ENCODE data around the gene ZNF337.
A peak's percentile ranks its signal among the peaks of the same experiment; 100 is the strongest.
"Not testable (repeated sequence)": the region's sequence is repeated elsewhere in the genome, so short reads cannot be mapped to it uniquely, and the experiment has no call there.

Gene ZNF337

GRCh38 chr20:25696371-25697131 lies at the start of gene ZNF337:
ZNF337 (minus strand) TSS chr20:25696853; CDS start chr20:25686417, 10,436 bp downstream.
- Histone ChIP-seq H3K36me3 (ENCODE audit: insufficient read depth, low read length) (no peaks in the 10 kb centered on the region), H3K9me3 (ENCODE audit: control insufficient read depth, insufficient read depth, low read length) (no peaks in the 10 kb centered on the region)

DNA sequence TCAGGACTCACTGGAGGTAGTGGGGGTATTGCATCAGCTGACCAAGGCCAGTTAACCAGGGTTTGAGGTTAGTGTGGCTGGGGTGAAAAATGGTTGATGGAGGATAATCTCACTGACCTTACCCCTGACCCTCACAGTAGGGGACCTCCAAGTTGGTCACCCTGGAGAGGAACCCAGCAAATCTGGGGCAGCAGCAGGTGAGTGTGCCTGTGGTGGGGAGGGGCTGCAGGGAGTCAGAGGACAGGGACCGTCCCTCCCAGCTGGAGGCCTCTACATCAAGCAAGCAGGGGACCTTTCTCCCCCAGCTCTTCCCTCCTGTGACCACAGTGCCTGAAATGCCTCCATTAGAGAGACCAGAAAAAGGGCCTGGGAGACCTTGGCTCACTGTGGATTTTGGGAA lies 49.1 kb upstream of the ZNF337 start:
- no peaks in the 10 kb centered on the region for H3K36me3 ChIP-seq (ENCODE audit: insufficient read depth, low read length)
- H3K4me1 ChIP-seq (ENCODE audit: insufficient read depth, low read length): no peaks in the 10 kb centered on the region
- no peaks in the 10 kb centered on the region for H3K9me3 ChIP-seq (ENCODE audit: control insufficient read depth, insufficient read depth, low read length)
- no peak overlapping the region for H3K9ac ChIP-seq (ENCODE audit: low read depth, low read length)

More at GRCh38 chr20:25696371-25697131, at the start of gene ZNF337:
- Histone ChIP-seq H3K4me1 (ENCODE audit: insufficient read depth, low read length) (no peaks in the 10 kb centered on the region), H3K9ac (ENCODE audit: low read depth, low read length) (peak within 1 kb of the TSS; percentile 92)

DNA sequence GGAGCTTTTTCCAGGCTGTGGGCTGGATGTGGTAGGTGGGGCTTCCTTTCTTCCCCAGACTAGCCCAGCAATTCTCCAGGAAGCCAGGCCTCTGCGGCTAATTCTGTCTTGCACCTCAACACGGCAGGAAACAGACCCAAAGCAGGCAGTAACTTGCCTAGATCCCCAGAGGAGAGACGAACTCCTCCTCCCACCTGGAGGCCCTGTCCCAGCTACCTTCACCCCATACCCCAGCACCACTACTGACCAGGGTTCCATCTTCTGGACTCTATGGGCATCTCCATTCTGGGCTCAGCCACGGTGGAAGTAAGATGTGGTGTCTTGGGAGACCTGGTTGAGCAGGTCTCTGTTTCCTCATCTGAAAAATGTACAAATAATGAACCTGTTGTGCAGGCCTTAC lies 48.4 kb upstream of the ZNF337 start:
- no peaks in the 10 kb centered on the region for H3K9me3 ChIP-seq (ENCODE audit: control insufficient read depth, insufficient read depth, low read length)
- no peaks in the 10 kb centered on the region for H3K4me1 ChIP-seq (ENCODE audit: insufficient read depth, low read length)
- no peak overlapping the region for H3K9ac ChIP-seq (ENCODE audit: low read depth, low read length)
- H3K36me3 ChIP-seq (ENCODE audit: insufficient read depth, low read length): no peaks in the 10 kb centered on the region

DNA sequence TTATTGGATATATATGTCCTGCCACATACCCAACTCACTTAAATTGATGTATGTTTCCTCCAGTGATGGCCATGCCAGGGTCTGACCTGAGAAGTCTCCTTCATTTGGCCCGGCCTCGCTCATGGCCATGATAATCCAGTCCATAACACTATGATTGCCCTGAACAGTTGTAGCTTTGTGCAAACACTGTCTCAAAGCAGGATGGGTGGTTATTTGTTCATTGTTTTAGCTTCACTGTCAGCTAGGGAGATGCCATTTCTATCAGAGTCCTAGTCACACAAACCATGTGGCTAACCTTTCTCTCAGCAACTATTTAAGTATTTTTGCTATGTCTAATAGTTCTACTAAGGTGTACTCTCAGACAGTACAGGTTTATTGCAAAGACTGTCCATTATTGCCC lies 47.6 kb upstream of the ZNF337 start:
- Histone ChIP-seq H3K4me1 (ENCODE audit: insufficient read depth, low read length) (no peaks in the 10 kb centered on the region), H3K9me3 (ENCODE audit: control insufficient read depth, insufficient read depth, low read length) (no peaks in the 10 kb centered on the region), H3K9ac (ENCODE audit: low read depth, low read length) (no peak overlapping the region), H3K36me3 (ENCODE audit: insufficient read depth, low read length) (no peaks in the 10 kb centered on the region)

DNA sequence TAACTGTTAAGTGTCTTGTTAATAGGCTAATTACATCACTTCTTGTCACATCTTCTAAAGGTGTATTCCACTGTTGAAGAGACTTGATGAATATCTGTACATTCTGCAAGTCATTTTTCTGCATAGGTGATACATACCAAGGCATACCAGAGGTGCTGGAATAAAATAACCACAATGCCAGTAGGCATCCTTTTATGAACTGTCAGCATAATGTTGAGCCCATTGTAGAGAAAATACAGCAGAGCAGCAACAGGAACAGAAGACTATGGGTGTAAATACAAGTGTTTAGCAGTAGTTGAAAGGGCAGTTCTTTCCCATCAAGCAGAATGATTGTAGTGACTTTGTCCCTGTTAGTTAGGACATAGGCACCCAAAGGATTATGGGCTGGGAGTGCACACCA lies 44.4 kb upstream of the ZNF337 start:
- Histone ChIP-seq H3K9ac (ENCODE audit: low read depth, low read length) (no peak overlapping the region), H3K4me1 (ENCODE audit: insufficient read depth, low read length) (no peaks in the 10 kb centered on the region), H3K9me3 (ENCODE audit: control insufficient read depth, insufficient read depth, low read length) (no peaks in the 10 kb centered on the region), H3K36me3 (ENCODE audit: insufficient read depth, low read length) (no peaks in the 10 kb centered on the region)

- Histone ChIP-seq H3K36me3 (ENCODE audit: insufficient read depth, low read length) (no peaks in the 10 kb centered on the region), H3K4me1 (ENCODE audit: insufficient read depth, low read length) (no peaks in the 10 kb centered on the region), H3K9ac (ENCODE audit: low read depth, low read length) (no peak overlapping the region), H3K9me3 (ENCODE audit: control insufficient read depth, insufficient read depth, low read length) (no peaks in the 10 kb centered on the region)
These were observed 43.1 kb upstream of the ZNF337 start for GRCh38 chr20:25739615-25740320.

GRCh38 chr20:25738198-25738597 lies 41.5 kb upstream of the ZNF337 start:
- Histone ChIP-seq H3K36me3 (ENCODE audit: insufficient read depth, low read length) (no peaks in the 10 kb centered on the region), H3K4me1 (ENCODE audit: insufficient read depth, low read length) (no peaks in the 10 kb centered on the region), H3K9ac (ENCODE audit: low read depth, low read length) (no peak overlapping the region), H3K9me3 (ENCODE audit: control insufficient read depth, insufficient read depth, low read length) (no peaks in the 10 kb centered on the region)

DNA sequence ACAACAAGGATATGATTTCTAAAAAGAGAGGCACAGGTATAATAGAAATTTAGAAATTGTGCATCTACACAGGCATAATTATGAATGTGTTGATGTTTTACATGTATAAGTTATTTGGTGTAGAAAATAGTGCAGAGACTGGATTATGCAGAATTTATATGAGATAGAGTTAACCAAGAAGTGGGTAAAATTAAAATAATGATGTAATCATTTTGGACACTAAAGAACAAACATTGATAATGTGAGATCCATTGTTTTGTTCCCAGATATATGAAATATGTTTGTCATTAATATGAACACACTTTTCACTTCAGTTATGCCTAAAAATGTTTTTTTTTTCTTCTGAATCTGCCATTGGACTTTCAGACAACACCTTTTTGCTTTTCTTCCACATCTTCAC lies 37.2 kb upstream of the ZNF337 start:
- Histone ChIP-seq H3K9ac (ENCODE audit: low read depth, low read length) (no peak overlapping the region), H3K4me1 (ENCODE audit: insufficient read depth, low read length) (no peaks in the 10 kb centered on the region), H3K36me3 (ENCODE audit: insufficient read depth, low read length) (no peaks in the 10 kb centered on the region), H3K9me3 (ENCODE audit: control insufficient read depth, insufficient read depth, low read length) (no peaks in the 10 kb centered on the region)

DNA sequence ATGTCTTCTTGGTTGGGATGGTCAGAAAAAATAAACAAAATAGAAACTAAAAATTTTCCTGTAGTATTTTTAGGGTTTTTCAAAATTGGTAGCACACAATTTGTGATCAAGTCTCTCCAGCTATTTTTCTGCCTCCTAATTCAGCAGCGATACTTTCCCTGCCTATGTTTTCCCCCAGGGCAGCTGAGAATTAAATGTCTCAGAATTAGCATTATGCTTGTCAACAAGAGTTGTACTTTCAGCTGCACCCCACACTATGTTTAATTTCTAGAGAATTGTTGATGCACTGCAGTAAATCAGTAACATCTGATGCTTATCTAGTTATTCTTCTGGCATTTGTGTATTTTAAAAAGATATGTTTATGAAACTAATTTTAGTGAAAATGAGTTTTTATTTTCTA lies 34.2 kb upstream of the ZNF337 start:
- no peaks in the 10 kb centered on the region for H3K4me1 ChIP-seq (ENCODE audit: insufficient read depth, low read length)
- H3K9me3 ChIP-seq (ENCODE audit: control insufficient read depth, insufficient read depth, low read length): no peaks in the 10 kb centered on the region; the same call in 1 of the 2 replicates
- no peak overlapping the region for H3K9ac ChIP-seq (ENCODE audit: low read depth, low read length)
- no peaks in the 10 kb centered on the region for H3K36me3 ChIP-seq (ENCODE audit: insufficient read depth, low read length)

- no peak overlapping the region for H3K9ac ChIP-seq (ENCODE audit: low read depth, low read length)
These were observed 29.7 kb upstream of the ZNF337 start for GRCh38 chr20:25726357-25726756.

DNA sequence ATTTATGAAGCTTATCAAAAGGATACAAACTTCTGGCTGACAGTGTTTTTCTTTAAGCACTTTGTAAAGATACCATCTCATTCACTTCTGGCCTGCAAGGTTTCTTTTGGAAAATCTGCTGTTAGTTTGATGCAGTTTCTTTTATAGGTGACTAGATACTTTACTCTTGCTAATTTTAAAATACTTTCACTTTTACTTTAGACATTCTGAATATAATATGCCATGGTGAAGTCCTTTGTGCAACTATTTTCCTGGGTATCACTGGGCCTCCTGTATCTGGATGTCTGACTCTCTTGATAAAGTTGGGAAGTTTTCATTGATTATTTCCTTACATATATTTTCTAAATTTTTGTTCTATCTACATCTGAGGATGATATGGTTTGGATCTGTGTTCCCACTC lies 29.0 kb upstream of the ZNF337 start:
- Histone ChIP-seq H3K9ac (ENCODE audit: low read depth, low read length) (no peak overlapping the region), H3K36me3 (ENCODE audit: insufficient read depth, low read length) (no peaks in the 10 kb centered on the region), H3K4me1 (ENCODE audit: insufficient read depth, low read length) (no peaks in the 10 kb centered on the region)

More at GRCh38 chr20:25726357-25726756, 29.7 kb upstream of the ZNF337 start:
- Histone ChIP-seq H3K9me3 (ENCODE audit: control insufficient read depth, insufficient read depth, low read length) (no peaks in the 10 kb centered on the region; the same call in 1 of the 2 replicates), H3K4me1 (ENCODE audit: insufficient read depth, low read length) (no peaks in the 10 kb centered on the region), H3K36me3 (ENCODE audit: insufficient read depth, low read length) (no peaks in the 10 kb centered on the region)

GRCh38 chr20:25723975-25724374 lies 27.3 kb upstream of the ZNF337 start:
- Histone ChIP-seq H3K4me1 (ENCODE audit: insufficient read depth, low read length) (no peaks in the 10 kb centered on the region), H3K9ac (ENCODE audit: low read depth, low read length) (no peak overlapping the region), H3K36me3 (ENCODE audit: insufficient read depth, low read length) (no peaks in the 10 kb centered on the region), H3K9me3 (ENCODE audit: control insufficient read depth, insufficient read depth, low read length) (no peaks in the 10 kb centered on the region; the same call in 1 of the 2 replicates)

More for the DNA sequence above, 29.0 kb upstream of the ZNF337 start:
- no peaks in the 10 kb centered on the region; the same call in 1 of the 2 replicates for H3K9me3 ChIP-seq (ENCODE audit: control insufficient read depth, insufficient read depth, low read length)

GRCh38 chr20:25720285-25720684 lies 23.6 kb upstream of the ZNF337 start:
- Histone ChIP-seq H3K4me1 (ENCODE audit: insufficient read depth, low read length) (no peaks in the 10 kb centered on the region), H3K9me3 (ENCODE audit: control insufficient read depth, insufficient read depth, low read length) (no peaks in the 10 kb centered on the region), H3K36me3 (ENCODE audit: insufficient read depth, low read length) (no peaks in the 10 kb centered on the region), H3K9ac (ENCODE audit: low read depth, low read length) (no peak overlapping the region)

GRCh38 chr20:25718896-25719809 lies 22.5 kb upstream of the ZNF337 start:
- H3K36me3 ChIP-seq (ENCODE audit: insufficient read depth, low read length); H3K4me1 ChIP-seq (ENCODE audit: insufficient read depth, low read length); H3K9me3 ChIP-seq (ENCODE audit: control insufficient read depth, insufficient read depth, low read length): not testable (repeated sequence)
- peak overlapping the region; percentile 28; the same call in 1 of the 2 replicates for H3K9ac ChIP-seq (ENCODE audit: low read depth, low read length)
